ENCODE results near the gene IFITM2.
A peak's percentile ranks its signal among the peaks of the same experiment; 100 is the strongest.
"Not testable (repeated sequence)": the region's sequence is repeated elsewhere in the genome, so short reads cannot be mapped to it uniquely, and the experiment has no call there.

IFITM2 gene

GRCh38 chr11:293852-294661, 13.6 kb upstream of the IFITM2 start:
- DNase-seq, result peak; percentile 10

- peak; percentile 8 for DNase-seq
These were observed 12.8 kb upstream of the IFITM2 start for GRCh38 chr11:294780-295179.

- peak; percentile 10 for DNase-seq
These were observed 12.1 kb upstream of the IFITM2 start for GRCh38 chr11:295351-296170.

- peak; percentile 8 for DNase-seq
These were observed 11.2 kb upstream of the IFITM2 start for GRCh38 chr11:296171-297050.

GRCh38 chr11:297051-297585, 10.5 kb upstream of the IFITM2 start:
- peak; percentile 10 for DNase-seq

GRCh38 chr11:297586-298405, 9.8 kb upstream of the IFITM2 start:
- DNase-seq, result peak; percentile 15

GRCh38 chr11:298406-299065, 9.1 kb upstream of the IFITM2 start:
- peak; percentile 9 for DNase-seq

- DNase-seq, result peak; percentile 10
These were observed 8.3 kb upstream of the IFITM2 start, which contains the start of gene IFITM5 for GRCh38 chr11:299081-299891. IFITM5 (minus strand) TSS chr11:299526; CDS start chr11:299490, 36 bp downstream.

DNA sequence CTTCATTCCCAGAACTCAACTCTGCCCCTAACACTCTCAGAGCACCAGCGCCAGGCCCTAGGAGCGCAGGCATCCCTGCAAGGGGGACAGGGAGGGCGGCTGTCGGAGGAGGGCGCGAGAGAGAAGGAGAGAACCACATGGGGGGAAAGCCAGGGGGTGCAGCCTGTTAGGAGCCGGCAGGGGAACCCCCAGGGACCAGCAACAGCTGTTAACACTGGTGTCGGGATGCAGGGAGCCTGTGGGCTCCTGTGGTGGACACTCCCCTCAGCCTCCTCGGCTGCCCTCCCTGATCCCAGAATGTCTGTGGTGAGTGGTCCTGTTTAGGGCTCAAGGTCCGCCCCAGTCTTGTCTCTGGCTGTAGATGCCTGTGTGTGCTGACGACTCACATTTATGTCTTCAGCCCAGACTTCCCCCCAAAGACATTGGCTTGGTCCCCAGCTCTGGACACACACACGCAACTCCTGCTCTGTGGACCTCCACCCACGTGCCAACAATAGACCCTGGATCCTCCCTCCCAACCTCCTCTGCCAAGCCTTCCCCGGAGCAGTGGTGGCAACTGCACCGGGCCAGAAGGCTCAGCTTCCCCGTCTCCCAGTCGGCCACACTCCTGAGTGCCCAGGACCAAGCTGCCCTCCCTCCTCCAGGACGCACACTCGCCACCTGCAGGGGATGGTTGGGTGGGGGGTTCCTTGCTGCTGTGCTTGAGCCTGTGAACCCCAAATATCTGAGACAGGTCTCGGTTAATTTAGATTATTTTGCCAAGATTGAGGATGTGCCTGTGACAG, 7.5 kb upstream of the IFITM2 start:
- no peak for DNase-seq

DNA sequence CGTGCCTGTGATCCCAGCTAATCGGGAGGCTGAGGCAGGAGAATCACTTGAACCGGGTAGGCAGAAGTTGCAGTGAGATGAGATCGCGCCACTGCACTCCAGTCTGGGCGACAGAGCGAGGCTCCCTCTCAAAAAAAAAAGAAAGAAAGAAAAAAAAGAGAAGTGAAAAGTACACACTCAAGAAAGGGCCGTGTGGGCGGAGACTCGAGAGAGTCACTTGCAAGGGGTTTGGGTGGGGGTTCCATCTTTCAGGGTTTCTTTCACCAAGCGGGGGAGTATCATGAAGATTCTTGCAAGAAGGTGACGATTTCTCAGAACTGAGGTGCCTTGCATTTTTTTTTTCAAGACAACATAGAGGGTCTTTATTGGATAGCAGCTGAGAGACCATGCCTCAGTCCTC, 4.3 kb upstream of the IFITM2 start:
- no peak for DNase-seq

- DNase-seq, result no peak
These were observed 3.5 kb upstream of the IFITM2 start for GRCh38 chr11:304061-304506.

GRCh38 chr11:304915-305843, 2.4 kb upstream of the IFITM2 start:
- peak; percentile 65 for DNase-seq

DNA sequence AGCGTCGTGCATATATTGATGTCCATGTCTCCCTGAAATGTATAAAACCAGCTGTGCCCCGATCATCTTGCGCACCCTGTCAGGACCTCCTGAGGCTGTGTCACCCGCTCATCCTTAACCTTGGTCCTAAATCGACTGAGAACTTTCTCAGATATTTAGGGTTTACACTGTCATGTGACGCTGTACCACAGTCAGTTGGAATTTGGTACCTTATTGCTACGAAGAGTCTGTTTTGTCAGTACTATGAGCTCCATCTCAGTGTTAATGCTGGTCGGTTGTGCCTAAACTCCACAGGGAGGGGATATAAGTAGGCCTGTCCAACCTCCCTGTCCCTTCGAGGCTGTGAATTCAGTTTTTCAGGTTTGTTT, 1.8 kb upstream of the IFITM2 start:
- no peak for DNase-seq

GRCh38 chr11:306645-307371, 808 bp upstream of the IFITM2 start:
- no peak for DNase-seq

GRCh38 chr11:308740-309665, 1.4 kb downstream of the IFITM2 start:
- DNase-seq, result not testable (repeated sequence)

- not testable (repeated sequence) for DNase-seq
These were observed 2.5 kb downstream of the IFITM2 start for GRCh38 chr11:309979-310572.

Data from activated naive CD4-positive, alpha-beta T cell treated with anti-CD3 and anti-CD28 coated beads, Interleukin-2, amount 50 U/mL, for 16 hours (primary cell).